ENCODE data around the gene PHACTR1. TPM values are rescaled to one million over a fixed set of nuclear protein-coding genes. Genes with fewer than 3 reads are reported as not detected.

PHACTR1 gene
- total RNA-seq, 4 donors from 2014 or later, result 1.5 to 3.6 (median 2.5) TPM

DNA sequence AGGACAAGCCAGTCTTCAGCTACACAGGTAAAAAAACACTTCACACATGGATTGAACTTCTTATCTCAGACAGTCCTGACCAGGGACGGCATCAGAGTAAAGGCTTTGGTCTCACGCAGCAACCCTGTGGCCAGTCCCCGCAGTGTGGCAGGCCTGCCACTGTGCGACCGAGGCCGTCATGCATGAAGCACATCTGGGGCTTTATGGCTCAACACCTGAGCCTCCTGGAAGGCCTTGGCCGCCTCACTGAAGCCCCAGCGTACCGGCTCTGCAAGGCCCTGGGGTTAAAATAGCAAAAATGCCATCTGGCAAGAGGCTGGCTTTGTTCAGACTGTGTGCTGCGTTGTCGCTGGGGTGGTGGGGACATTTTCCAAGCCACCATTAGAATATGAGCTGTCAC is 579.0 kb downstream of the PHACTR1 start:
- intact Hi-C loops (cut with DNase I; ENCODE audit: low total_unique reads), result no loop called here
- no peak overlapping the region for H3K4me3 ChIP-seq (ENCODE audit: low read depth, poor library complexity, severe bottlenecking)
- 92 to 96% methylated on average over 11 of the region's 11 CpGs for WGBS, 2 donors
- no peak for TF ChIP-seq POLR2A (IDR thresholded peaks at IDR 0.05)
- TF ChIP-seq, protein P1, sequence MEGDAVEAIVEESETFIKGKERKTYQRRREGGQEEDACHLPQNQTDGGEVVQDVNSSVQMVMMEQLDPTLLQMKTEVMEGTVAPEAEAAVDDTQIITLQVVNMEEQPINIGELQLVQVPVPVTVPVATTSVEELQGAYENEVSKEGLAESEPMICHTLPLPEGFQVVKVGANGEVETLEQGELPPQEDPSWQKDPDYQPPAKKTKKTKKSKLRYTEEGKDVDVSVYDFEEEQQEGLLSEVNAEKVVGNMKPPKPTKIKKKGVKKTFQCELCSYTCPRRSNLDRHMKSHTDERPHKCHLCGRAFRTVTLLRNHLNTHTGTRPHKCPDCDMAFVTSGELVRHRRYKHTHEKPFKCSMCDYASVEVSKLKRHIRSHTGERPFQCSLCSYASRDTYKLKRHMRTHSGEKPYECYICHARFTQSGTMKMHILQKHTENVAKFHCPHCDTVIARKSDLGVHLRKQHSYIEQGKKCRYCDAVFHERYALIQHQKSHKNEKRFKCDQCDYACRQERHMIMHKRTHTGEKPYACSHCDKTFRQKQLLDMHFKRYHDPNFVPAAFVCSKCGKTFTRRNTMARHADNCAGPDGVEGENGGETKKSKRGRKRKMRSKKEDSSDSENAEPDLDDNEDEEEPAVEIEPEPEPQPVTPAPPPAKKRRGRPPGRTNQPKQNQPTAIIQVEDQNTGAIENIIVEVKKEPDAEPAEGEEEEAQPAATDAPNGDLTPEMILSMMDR (IDR thresholded peaks at IDR 0.05), result no peak
- no peak for DNase-seq (ENCODE audit: low spot score in 2 of 2)

DNA sequence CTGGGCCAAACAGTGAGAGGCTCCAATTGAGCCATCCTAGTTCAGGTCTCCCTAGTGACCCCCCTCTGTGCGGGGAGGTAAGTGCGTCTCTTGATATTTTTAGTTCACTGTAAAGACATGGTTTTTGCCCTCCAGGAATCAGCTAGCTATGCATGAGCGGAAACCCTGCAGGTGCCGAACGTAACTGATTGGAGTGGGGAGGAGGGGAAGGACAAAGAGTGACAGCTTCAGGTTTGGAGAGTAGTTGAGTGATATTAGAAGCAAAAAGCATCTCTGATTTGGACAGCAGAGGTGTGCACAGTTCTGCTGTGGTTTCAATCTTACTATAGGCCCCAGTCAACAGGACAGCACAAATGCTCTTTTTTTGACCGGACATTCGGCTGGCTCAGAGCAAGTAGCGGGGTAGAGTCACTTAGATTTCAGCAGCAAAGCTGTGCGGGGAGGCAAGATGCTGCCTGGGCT is 580.0 kb downstream of the PHACTR1 start:
- intact Hi-C loops (cut with DNase I; ENCODE audit: low total_unique reads), result no loop called here
- WGBS, 2 donors, result 95 to 97% methylated on average over 9 of the region's 9 CpGs
- no peak for TF ChIP-seq POLR2A (IDR thresholded peaks at IDR 0.05)
- TF ChIP-seq, protein P1 (IDR thresholded peaks at IDR 0.05), result no peak
- H3K4me3 ChIP-seq (ENCODE audit: low read depth, poor library complexity, severe bottlenecking), result no peak overlapping the region
- DNase-seq (ENCODE audit: low spot score in 2 of 2), result peak in 1 of 2 donors; percentile 52

DNA sequence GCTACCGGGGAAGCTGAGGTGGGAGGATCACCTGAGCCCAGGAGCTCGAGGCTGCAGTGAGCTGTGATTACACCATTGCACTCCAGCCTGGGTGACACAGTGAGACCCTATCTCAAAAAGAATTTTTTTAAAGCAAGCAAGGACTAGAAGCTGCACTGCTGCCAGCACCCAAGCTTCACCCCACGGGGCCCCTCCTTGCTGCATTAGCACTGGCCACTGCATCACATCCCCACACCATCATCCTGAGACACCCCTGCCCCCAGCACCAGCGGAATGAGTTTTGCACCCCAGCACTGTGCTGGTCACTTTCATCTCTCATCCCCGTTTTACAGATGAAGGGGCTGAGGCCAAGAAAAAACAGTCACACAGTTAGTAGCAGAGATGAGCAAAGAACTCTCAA is 580.8 kb downstream of the PHACTR1 start:
- intact Hi-C loops (cut with DNase I; ENCODE audit: low total_unique reads), result no loop called here
- DNase-seq (ENCODE audit: low spot score in 2 of 2), result no peak
- no peak overlapping the region for H3K4me3 ChIP-seq (ENCODE audit: low read depth, poor library complexity, severe bottlenecking)
- TF ChIP-seq, protein P1 (IDR thresholded peaks at IDR 0.05), result no peak
- TF ChIP-seq POLR2A (IDR thresholded peaks at IDR 0.05), result no peak
- WGBS, 2 donors, result 88 to 99% methylated on average over 5 of the region's 5 CpGs

DNA sequence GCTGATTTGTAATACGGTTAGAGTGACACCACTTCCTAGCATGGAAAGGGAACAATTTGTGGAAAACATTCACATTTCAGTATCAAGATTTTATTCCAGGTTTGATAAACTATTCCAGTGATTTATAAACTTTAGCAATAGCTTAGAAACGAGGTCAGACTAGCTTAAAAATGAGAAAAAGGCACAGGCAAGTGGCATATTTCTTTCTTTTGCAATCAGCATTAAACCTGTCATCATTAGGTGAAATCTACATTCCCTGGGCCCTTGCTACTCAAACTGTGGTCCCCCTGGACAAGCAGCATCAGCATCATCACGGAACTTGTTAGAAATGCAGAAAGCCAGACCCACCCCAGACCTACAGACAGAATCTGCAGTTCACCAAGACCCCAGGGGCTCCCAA is 581.9 kb downstream of the PHACTR1 start:
- intact Hi-C loops (cut with DNase I; ENCODE audit: low total_unique reads), result no loop called here
- no peak for DNase-seq (ENCODE audit: low spot score in 2 of 2)
- 82 to 87% methylated on average over 3 of the region's 3 CpGs for WGBS, 2 donors
- no peak overlapping the region for H3K4me3 ChIP-seq (ENCODE audit: low read depth, poor library complexity, severe bottlenecking)
- TF ChIP-seq, protein P1 (IDR thresholded peaks at IDR 0.05), result no peak
- TF ChIP-seq POLR2A (IDR thresholded peaks at IDR 0.05), result no peak

DNA sequence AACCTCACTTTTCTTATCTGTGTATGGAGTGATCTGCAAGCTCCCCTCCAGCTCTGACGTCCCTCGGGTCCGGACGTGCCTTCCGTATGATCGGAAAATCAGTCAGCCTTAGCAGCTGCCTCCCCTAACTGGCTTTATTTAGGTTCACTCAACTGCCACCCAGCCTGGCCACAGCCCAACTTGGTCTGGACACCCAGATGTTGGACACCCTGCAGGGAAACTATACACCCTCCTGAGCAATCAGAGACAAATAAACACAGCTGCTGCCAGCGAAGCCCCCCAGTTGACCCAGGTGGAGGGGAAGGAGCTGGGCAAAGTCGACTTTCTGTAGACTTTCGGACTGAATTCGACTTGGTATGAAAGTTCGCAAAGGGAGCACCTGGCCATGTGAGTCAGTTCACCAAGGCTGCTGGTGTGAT is 582.8 kb downstream of the PHACTR1 start:
- DNase-seq (ENCODE audit: low spot score in 2 of 2), result peak in 1 of 2 donors; percentile 58
- TF ChIP-seq, protein P1 (IDR thresholded peaks at IDR 0.05), result no peak
- TF ChIP-seq POLR2A (IDR thresholded peaks at IDR 0.05), result no peak
- no peak overlapping the region for H3K4me3 ChIP-seq (ENCODE audit: low read depth, poor library complexity, severe bottlenecking)
- intact Hi-C loops (cut with DNase I; ENCODE audit: low total_unique reads), result no loop called here
- 93 to 97% methylated on average over 11 of the region's 11 CpGs for whole genome bisulfite sequencing, 2 donors

DNA sequence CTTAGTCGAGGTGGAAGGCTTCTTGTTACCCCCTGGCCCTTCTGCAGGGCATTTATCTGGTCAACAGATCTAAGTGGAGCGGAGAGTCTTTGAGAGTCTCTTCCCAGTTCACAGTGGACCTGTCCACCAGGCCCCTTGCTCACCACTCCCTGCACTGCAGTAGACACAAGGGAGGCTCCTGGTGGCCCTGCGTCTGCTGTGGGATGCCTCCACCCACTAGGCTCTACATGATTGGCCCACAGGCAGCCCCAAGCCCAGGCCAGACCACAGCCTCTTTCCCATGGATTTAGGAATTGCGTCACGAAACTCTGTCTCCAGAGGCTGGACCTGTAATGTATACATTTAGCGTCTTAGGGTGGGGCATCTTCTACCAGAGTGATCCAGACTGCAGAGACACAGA is 583.4 kb downstream of the PHACTR1 start:
- no peak overlapping the region for H3K4me3 ChIP-seq (ENCODE audit: low read depth, poor library complexity, severe bottlenecking)
- intact Hi-C loops (cut with DNase I; ENCODE audit: low total_unique reads), result no loop called here
- peak in 1 of 2 donors; percentile 58 for DNase-seq (ENCODE audit: low spot score in 2 of 2)
- TF ChIP-seq POLR2A (IDR thresholded peaks at IDR 0.05), result no peak
- TF ChIP-seq, protein P1 (IDR thresholded peaks at IDR 0.05), result no peak
- 75 to 92% methylated on average over 5 to 6 of the region's 6 CpGs for WGBS, 2 donors

Data from lower leg skin (tissue), 4 donors.